IMR-90 (cell line): ENCODE data around the gene EEF1AKMT2. TPM values are rescaled to one million over a fixed set of nuclear protein-coding genes. Genes with fewer than 3 reads are reported as not detected.

ENCODE experiments used
- ATAC-seq: fragments of 200-7000 bp; cut with Tn5 transposase; 2 replicates; pipeline ENCODE4 v1.9.1; 2020; ENCODE audit warnings: low read depth, mild to moderate bottlenecking, moderate library complexity
- BruUV-seq: library from RNA; stranded (reverse); fragments of 400-500 nt; replicated peaks from 2 replicates; lab custom pipeline; 2021; lab: Mats Ljungman, UMichigan
- CTCF ChIA-PET: fragments of 300-600 bp; formaldehyde crosslinking; extraction: SDS; loops from one replicate; lab custom pipeline; 2021; ENCODE audit warnings: antibody characterized with exemption; lab: Yijun Ruan, JAX
- POLR2A ChIA-PET: fragments of 300-600 bp; sonication (Branson Sonifier 250); formaldehyde crosslinking; loops from one replicate; lab custom pipeline; 2022; ENCODE audit warnings: antibody characterized with exemption; ENCODE audit not compliant: unreplicated experiment; lab: Charles Lee
- DNase-seq: peaks from one replicate; pipeline ENCODE4 v3.0.0; 2013
- H2AFZ ChIP-seq: replicated peaks from 2 replicates; pipeline ENCODE3; 2013; ENCODE audit warnings: low read length, mild to moderate bottlenecking; ENCODE audit not compliant: poor library complexity
- H2AK5ac ChIP-seq: 2 replicates; pipeline ENCODE4 v1.6.1; 2013; ENCODE audit warnings: low read depth, low read length, inconsistent platforms
- H2AK9ac ChIP-seq: replicated peaks from 2 replicates; pipeline ENCODE3; 2013; ENCODE audit warnings: mild to moderate bottlenecking, low read depth, low read length, moderate library complexity; ENCODE audit not compliant: poor library complexity
- H2BK120ac ChIP-seq: 2 replicates; pipeline ENCODE4 v1.6.1; 2013; ENCODE audit warnings: low read depth, low read length, inconsistent platforms
- H2BK15ac ChIP-seq: 3 replicates; pipeline ENCODE4 v1.6.1; 2013; ENCODE audit warnings: low read depth, low read length, inconsistent platforms
- H2BK20ac ChIP-seq: 2 replicates; pipeline ENCODE4 v1.6.1; 2013; ENCODE audit warnings: low read depth, mild to moderate bottlenecking, inconsistent platforms, low read length, moderate library complexity
- H2BK5ac ChIP-seq: 2 replicates; pipeline ENCODE4 v1.6.1; 2013; ENCODE audit warnings: mild to moderate bottlenecking, low read depth, low read length, inconsistent platforms; ENCODE audit not compliant: poor library complexity, severe bottlenecking
- H3K14ac ChIP-seq: replicated peaks from 2 replicates; pipeline ENCODE4 v1.6.1; 2013; ENCODE audit warnings: low read depth, low read length, inconsistent platforms
- H3K18ac ChIP-seq: 2 replicates; pipeline ENCODE4 v1.6.1; 2013; ENCODE audit warnings: low read depth, low read length, control low read depth
- H3K23ac ChIP-seq: 2 replicates; pipeline ENCODE4 v1.6.1; 2013; ENCODE audit warnings: low read depth, low read length, inconsistent platforms
- H3K27ac ChIP-seq: 2 replicates; pipeline ENCODE4 v1.5.1; 2013; ENCODE audit warnings: mild to moderate bottlenecking, control low read depth, low read length; ENCODE audit not compliant: insufficient read depth
- H3K27me3 ChIP-seq: 2 replicates; pipeline ENCODE4 v1.6.1; 2013; ENCODE audit warnings: low read length; ENCODE audit not compliant: control insufficient read depth, insufficient read depth
- H3K36me3 ChIP-seq: 2 replicates; pipeline ENCODE4 v1.6.1; 2013; ENCODE audit warnings: low read length, mixed read lengths; ENCODE audit not compliant: control insufficient read depth, insufficient read depth
- H3K4ac ChIP-seq: 2 replicates; pipeline ENCODE4 v1.6.1; 2013; ENCODE audit warnings: low read depth, low read length, inconsistent platforms
- H3K4me1 ChIP-seq: 2 replicates; pipeline ENCODE4 v1.6.1; 2013; ENCODE audit warnings: low read length, mixed read lengths; ENCODE audit not compliant: control insufficient read depth, insufficient read depth
- H3K4me2 ChIP-seq: 2 replicates; pipeline ENCODE4 v1.6.1; 2013; ENCODE audit warnings: low read depth, mild to moderate bottlenecking, control low read depth, low read length, moderate library complexity
- H3K4me3 ChIP-seq: 2 replicates; pipeline ENCODE4 v1.5.1; 2013; ENCODE audit warnings: low read depth, mild to moderate bottlenecking, control low read depth, low read length, moderate library complexity; ENCODE audit not compliant: insufficient read depth
- H3K56ac ChIP-seq: 2 replicates; pipeline ENCODE4 v1.6.1; 2013; ENCODE audit warnings: low read length, inconsistent platforms; ENCODE audit not compliant: insufficient read depth; ENCODE audit errors: extremely low read depth
- H3K79me1 ChIP-seq, 2 experiments: 2 replicates each; pipeline ENCODE4 v1.6.1; 2013; ENCODE audit warnings: low read length in 2 of 2, inconsistent platforms in 1 of 2, low read depth in 1 of 2
- H3K9ac ChIP-seq: 2 replicates; pipeline ENCODE4 v1.6.1; 2013; ENCODE audit warnings: low read depth, low read length, control low read depth
- H3K9me1 ChIP-seq: 2 replicates; pipeline ENCODE4 v1.6.1; 2013; ENCODE audit warnings: low read length, inconsistent platforms; ENCODE audit not compliant: insufficient read depth
- H3K9me3 ChIP-seq: 2 replicates; pipeline ENCODE4 v1.6.1; 2013; ENCODE audit warnings: low read length; ENCODE audit not compliant: control insufficient read depth, insufficient read depth
- H4K20me1 ChIP-seq: 2 replicates; pipeline ENCODE4 v1.6.1; 2013; ENCODE audit warnings: low read length, inconsistent platforms; ENCODE audit not compliant: insufficient read depth
- H4K5ac ChIP-seq: 2 replicates; pipeline ENCODE4 v1.6.1; 2013; ENCODE audit warnings: mild to moderate bottlenecking, low read depth, low read length, control low read depth
- H4K8ac ChIP-seq, 2 experiments: 2 replicates each; pipeline ENCODE4 v1.6.1; 2013; ENCODE audit warnings: low read depth in 2 of 2, low read length in 2 of 2, control low read depth in 1 of 2, inconsistent platforms in 1 of 2
- H4K91ac ChIP-seq: 2 replicates; pipeline ENCODE4 v1.6.1; 2013; ENCODE audit warnings: low read depth, low read length, inconsistent platforms; ENCODE audit not compliant: insufficient read depth
- BHLHE40 ChIP-seq: fragments of 150-350 bp; IDR thresholded peaks from 2 replicates; pipeline ENCODE4 v1.6.1; 2016; ENCODE audit warnings: mild to moderate bottlenecking, low read depth, low read length
- CHD1 ChIP-seq: IDR thresholded peaks from 2 replicates; pipeline ENCODE4 v1.6.1; 2012; ENCODE audit warnings: low read depth, low read length, improper control_type of control experiment
- ELK1 ChIP-seq: fragments of 150-350 bp; IDR thresholded peaks from 2 replicates; pipeline ENCODE4 v1.6.1; 2016; ENCODE audit warnings: low read depth, mild to moderate bottlenecking, low read length, moderate library complexity, borderline replicate concordance
- MAFK ChIP-seq: IDR thresholded peaks from 2 replicates; pipeline ENCODE4 v1.6.1; 2012; ENCODE audit warnings: low read depth, low read length, improper control_type of control experiment
- MXI1 ChIP-seq: IDR thresholded peaks from 2 replicates; pipeline ENCODE4 v1.6.1; 2012; ENCODE audit warnings: low read depth, mild to moderate bottlenecking, low read length, moderate library complexity, borderline replicate concordance
- NFE2L2 ChIP-seq: fragments of 150-350 bp; IDR thresholded peaks from 2 replicates; pipeline ENCODE4 v1.6.1; 2016; ENCODE audit warnings: low read depth, mild to moderate bottlenecking, low read length
- RCOR1 ChIP-seq: IDR thresholded peaks from 2 replicates; pipeline ENCODE4 v1.6.1; 2012; ENCODE audit warnings: mild to moderate bottlenecking, low read length, improper control_type of control experiment; ENCODE audit not compliant: insufficient replicate concordance
- RFX5 ChIP-seq: IDR thresholded peaks from 2 replicates; pipeline ENCODE4 v1.8.0; 2012; ENCODE audit warnings: low read depth, mild to moderate bottlenecking, low read length, moderate library complexity
- WGBS, 2 experiments: methylation state at CpG; one replicate each; pipeline versions ENCODE4 v1.1.5 to v1.1.7; 2013; ENCODE audit warnings: missing lambda C conversion rate in 2 of 2; ENCODE audit not compliant: insufficient read length in 1 of 2; ENCODE audit errors: extremely low coverage in 2 of 2; 5-methylcytosine and 5-hydroxymethylcytosine counted together
- dilution Hi-C: fragments of 300-500 bp; cut with HindIII; formaldehyde crosslinking; loops from one replicate; pipeline ENCODE4 v1.14.3; 2018; ENCODE audit warnings: low sequenced_read_pairs; ENCODE audit not compliant: unreplicated experiment
- in situ Hi-C: fragments of 300-500 bp; cut with MboI; formaldehyde crosslinking; loops from 3 replicates; pipeline ENCODE4 v1.14.3; 2019; ENCODE audit warnings: low sequenced_read_pairs, inconsistent platforms, mixed read lengths
- intact Hi-C: fragments of 100-400 bp; cut with micrococcal nuclease; formaldehyde crosslinking; loops from 2 replicates; pipeline ENCODE4 v1.10.0; 2022
- polyA plus RNA-seq, 3 experiments: library from polyadenylated mRNA; depleted of rRNA; stranded (reverse); fragments of >200 nt; gene quantifications; 2 replicates each; pipeline ENCODE4 v1.2.3, GENCODE V29; 2012; ENCODE audit warnings: low replicate concordance in 1 of 3
- total RNA-seq: library from RNA; depleted of rRNA; stranded (reverse); fragments of >200 nt; gene quantifications from 2 replicates; pipeline ENCODE4 v1.2.3, GENCODE V29; 2012

The EEF1AKMT2 gene
- total and polyA plus RNA-seq, 2 of the 4 experiments (the other 2 are of a cell fraction), result 9.7 to 12.7 TPM

- no peak overlapping the region for H3K4ac ChIP-seq
- H3K23ac ChIP-seq, result no peak overlapping the region
- no peak overlapping the region for H3K27ac ChIP-seq
- ChIA-PET CTCF (no interaction called here), POLR2A (no interaction called here)
- DNase-seq (no peak), ATAC-seq (no peak)
- peaks cover 2% of the 10 kb centered on the region; the same call in 1 of the 2 replicates for H3K36me3 ChIP-seq
- no peak overlapping the region for H2BK20ac ChIP-seq
- peaks cover 0 to 24% of the 10 kb centered on the region in 2 experiments; a peak in 2 of 4 replicates for H3K79me1 ChIP-seq
- H3K27me3 ChIP-seq, result no peaks in the 10 kb centered on the region
- no peak overlapping the region for H4K5ac ChIP-seq
- H4K8ac ChIP-seq, result no peak overlapping the region
- peaks cover 13% of the 10 kb centered on the region; the same call in 1 of the 2 replicates for H4K20me1 ChIP-seq
- H3K9me3 ChIP-seq, result no peaks in the 10 kb centered on the region
- intact Hi-C loops, result no loop called here
- H3K14ac ChIP-seq, result no peak overlapping the region
- in situ Hi-C loops, result no loop called here
- H3K18ac ChIP-seq, result no peak overlapping the region
- H2AK9ac ChIP-seq, result no peak overlapping the region
- no peak overlapping the region for H4K91ac ChIP-seq
- H3K4me1 ChIP-seq, result peaks cover 10% of the 10 kb centered on the region; the same call in 1 of the 2 replicates
- H2BK15ac ChIP-seq, result no peak overlapping the region
- no peak overlapping the region for H2AK5ac ChIP-seq
- dilution Hi-C loops, result no loop called here
- H2AFZ ChIP-seq, result no peak overlapping the region
- H3K56ac ChIP-seq, result no peak overlapping the region
- no peak overlapping the region for H3K4me3 ChIP-seq
- H3K9me1 ChIP-seq, result peaks cover 7% of the 10 kb centered on the region; the same call in 1 of the 2 replicates
- no peak overlapping the region for H2BK120ac ChIP-seq
- BruUV-seq, result no TSS peak
- no peak overlapping the region for H3K4me2 ChIP-seq
- no peak overlapping the region for H3K9ac ChIP-seq
- TF ChIP-seq MAFK (no peak), RFX5 (no peak), MXI1 (no peak), CHD1 (no peak), BHLHE40 (no peak), ELK1 (no peak), NFE2L2 (no peak), RCOR1 (no peak)
- no CpG with 5 or more reads among the region's 3 CpGs for WGBS, 2 experiments
- no peak overlapping the region for H2BK5ac ChIP-seq
Observed at GRCh38 chr10:124730790-124731189, 60.9 kb downstream of the EEF1AKMT2 start.
